ENCODE results near the gene CAMTA1. TPM values are rescaled to one million over a fixed set of nuclear protein-coding genes. Genes with fewer than 3 reads are reported as not detected.

CAMTA1 gene
- total RNA-seq, 1 donor from 2014 or later = 109 TPM

DNA sequence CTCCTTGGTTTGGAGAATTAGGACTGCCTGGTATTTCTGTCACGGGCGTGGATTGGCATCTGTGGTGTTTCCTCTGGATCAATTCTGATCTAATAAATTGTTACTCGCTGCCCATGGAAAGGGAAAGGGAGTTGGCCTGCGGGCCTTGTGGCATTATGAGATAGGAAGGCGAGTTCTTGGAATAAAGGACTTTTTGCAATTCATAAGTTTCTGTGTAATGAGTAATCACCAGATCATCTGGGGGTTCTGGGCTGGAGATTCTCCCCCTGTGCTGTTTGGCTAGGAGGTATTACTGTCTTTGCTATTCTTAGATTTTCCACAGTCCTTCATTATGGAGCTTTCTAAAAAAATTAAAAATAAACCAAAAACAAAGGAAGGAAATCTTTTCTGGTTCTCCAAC lies 315.9 kb downstream of the CAMTA1 start:
- H3K4me3 Mint-ChIP-seq = no peak overlapping the region
- H3K27ac Mint-ChIP-seq (ENCODE audit: unreplicated experiment) = no peak overlapping the region
- TF ChIP-seq CTCF (conservative IDR thresholded peaks at IDR 0.05) = no peak
- DNase-seq (ENCODE audit: low read depth, low spot score) = no peak
- no peaks in the 10 kb centered on the region for H3K9me3 Mint-ChIP-seq
- H3K27me3 Mint-ChIP-seq (ENCODE audit: low read depth) = peaks cover 33% of the 10 kb centered on the region
- H3K4me1 Mint-ChIP-seq = no peaks in the 10 kb centered on the region
- no peaks in the 10 kb centered on the region for H3K36me3 Mint-ChIP-seq (ENCODE audit: low read depth)

GRCh38 chr1:7103361-7103782 lies 318.1 kb downstream of the CAMTA1 start:
- Mint-ChIP-seq H3K36me3 (ENCODE audit: low read depth) (no peaks in the 10 kb centered on the region), H3K27me3 (ENCODE audit: low read depth) (peaks cover 20% of the 10 kb centered on the region), H3K4me3 (no peak overlapping the region), H3K9me3 (no peaks in the 10 kb centered on the region), H3K27ac (ENCODE audit: unreplicated experiment) (no peak overlapping the region), H3K4me1 (peaks cover 8% of the 10 kb centered on the region)
- DNase-seq (ENCODE audit: low read depth, low spot score) = no peak
- no peak for TF ChIP-seq CTCF (conservative IDR thresholded peaks at IDR 0.05)

GRCh38 chr1:7103874-7104273 lies 318.6 kb downstream of the CAMTA1 start:
- H3K9me3 Mint-ChIP-seq = no peaks in the 10 kb centered on the region
- peaks cover 8% of the 10 kb centered on the region for H3K4me1 Mint-ChIP-seq
- no peak overlapping the region for H3K4me3 Mint-ChIP-seq
- peaks cover 21% of the 10 kb centered on the region for H3K27me3 Mint-ChIP-seq (ENCODE audit: low read depth)
- no peaks in the 10 kb centered on the region for H3K36me3 Mint-ChIP-seq (ENCODE audit: low read depth)
- TF ChIP-seq CTCF (conservative IDR thresholded peaks at IDR 0.05) = no peak
- no peak overlapping the region for H3K27ac Mint-ChIP-seq (ENCODE audit: unreplicated experiment)
- no peak for DNase-seq (ENCODE audit: low read depth, low spot score)

DNA sequence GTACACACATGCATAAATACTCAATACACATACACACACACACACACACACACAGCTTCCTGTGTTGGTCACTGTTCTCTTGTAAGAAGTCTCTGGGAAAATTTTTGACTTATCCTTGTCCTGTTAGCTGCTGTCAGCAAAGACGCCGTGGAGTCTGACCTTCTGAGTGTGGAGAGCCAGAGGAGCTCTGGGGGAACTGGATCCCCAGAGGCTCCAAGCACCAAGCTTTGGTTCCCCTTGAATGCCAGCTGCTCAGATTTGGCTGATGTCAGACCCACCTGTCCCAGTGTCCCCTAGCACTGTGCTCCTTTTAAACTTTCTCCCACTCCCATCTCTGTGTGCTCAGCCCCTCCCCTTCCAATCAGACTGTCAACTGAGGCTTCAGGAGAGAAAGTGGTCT lies 319.1 kb downstream of the CAMTA1 start:
- DNase-seq (ENCODE audit: low read depth, low spot score) = no peak
- no peak for TF ChIP-seq CTCF (conservative IDR thresholded peaks at IDR 0.05)
- H3K27ac Mint-ChIP-seq (ENCODE audit: unreplicated experiment) = no peak overlapping the region
- no peaks in the 10 kb centered on the region for H3K9me3 Mint-ChIP-seq
- H3K4me3 Mint-ChIP-seq = no peak overlapping the region
- H3K4me1 Mint-ChIP-seq = peaks cover 8% of the 10 kb centered on the region
- peaks cover 21% of the 10 kb centered on the region for H3K27me3 Mint-ChIP-seq (ENCODE audit: low read depth)
- H3K36me3 Mint-ChIP-seq (ENCODE audit: low read depth) = no peaks in the 10 kb centered on the region

DNA sequence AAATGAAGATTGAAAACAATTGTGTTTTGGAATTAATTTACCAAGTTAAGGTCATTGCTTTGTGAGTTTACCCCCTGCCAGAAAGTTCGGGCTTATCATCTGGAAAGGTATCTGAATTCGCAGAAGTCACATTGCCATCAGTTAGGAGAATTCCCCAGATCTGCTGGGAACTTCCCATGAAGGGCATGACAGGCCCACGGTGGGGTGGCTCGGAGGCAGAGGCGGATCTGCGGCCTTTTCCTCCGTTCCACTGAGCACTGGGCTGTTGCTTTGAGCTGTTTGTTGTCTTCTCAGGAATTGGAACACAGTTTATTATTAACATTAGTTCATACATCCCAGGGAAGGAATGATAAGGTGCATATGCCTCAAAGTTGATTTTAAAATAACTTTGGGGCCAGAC lies 320.0 kb downstream of the CAMTA1 start:
- Mint-ChIP-seq H3K27ac (ENCODE audit: unreplicated experiment) (no peak overlapping the region), H3K27me3 (ENCODE audit: low read depth) (peaks cover 14% of the 10 kb centered on the region), H3K4me3 (no peak overlapping the region), H3K36me3 (ENCODE audit: low read depth) (no peaks in the 10 kb centered on the region), H3K9me3 (no peaks in the 10 kb centered on the region), H3K4me1 (peaks cover 8% of the 10 kb centered on the region)
- TF ChIP-seq CTCF (conservative IDR thresholded peaks at IDR 0.05) = no peak
- no peak for DNase-seq (ENCODE audit: low read depth, low spot score)

All from neural crest cell (in vitro differentiated cells).